HCT116 (cell line): ENCODE measurements around the gene AADACL4. TPM values are rescaled to one million over a fixed set of nuclear protein-coding genes. Genes with fewer than 3 reads are reported as not detected.

Source experiments
- ATAC-seq: fragments of 200-7000 bp; cut with Tn5 transposase; 2 replicates; pipeline ENCODE4 v1.9.1; 2020; ENCODE audit warnings: mild to moderate bottlenecking, moderate library complexity
- BruUV-seq: library from RNA; stranded (reverse); fragments of 400-500 nt; replicated peaks from 2 replicates; lab custom pipeline; 2021; lab: Mats Ljungman, UMichigan
- CTCF ChIA-PET: fragments of 300-600 bp; sonication (Branson Sonifier 250); formaldehyde crosslinking; loops from one replicate; lab custom pipeline; 2021; ENCODE audit warnings: antibody characterized with exemption; lab: Charles Lee
- POLR2A ChIA-PET: fragments of 300-600, 350-600 bp; sonication (Branson Sonifier 250); formaldehyde crosslinking; loops from one replicate; lab custom pipeline; 2021; ENCODE audit warnings: antibody characterized with exemption; lab: Charles Lee
- RAD21 ChIA-PET, 2 experiments: fragments of 300-600 bp; sonication (Branson Sonifier 250); formaldehyde crosslinking; loops; one replicate each; lab custom pipeline; 2023; ENCODE audit warnings: low total read pairs in 2 of 2; ENCODE audit not compliant: uncharacterized antibody in 2 of 2, unreplicated experiment in 2 of 2, low non-redundant PET in 1 of 2; lab: Charles Lee
- DNase-seq: peaks from one replicate; pipeline ENCODE4 v3.0.0-alpha.2; 2010; ENCODE audit warnings: low read depth, low spot score
- H2AFZ ChIP-seq: fragments of 200-600 bp; shearing (Covaris generic), sonication (generic); 2 replicates; pipeline ENCODE4 v1.6.1; 2017; ENCODE audit warnings: low read depth, mixed run types, mixed read lengths, antibody characterized with exemption, low read length; ENCODE audit not compliant: poor library complexity, severe bottlenecking
- H3K27ac ChIP-seq: 2 replicates; pipeline ENCODE4 v1.5.1; 2012; ENCODE audit warnings: low read depth, low read length
- H3K27me3 ChIP-seq: fragments of 200-600 bp; sonication (generic); 2 replicates; pipeline ENCODE4 v1.6.1; 2016; ENCODE audit warnings: mixed run types, low read length, mixed read lengths; ENCODE audit not compliant: insufficient read depth
- H3K36me3 ChIP-seq, 2 experiments: fragments of 200-500 bp in 1 of 2; fragments of 200-600 bp in 1 of 2; sonication (Bioruptor generic) in 1 of 2; sonication (generic) in 1 of 2; 2 replicates each; pipeline versions ENCODE4 v1.5.1 to v1.6.1; 2014 to 2016; ENCODE audit warnings: low read length in 2 of 2, inconsistent platforms in 1 of 2, mixed read lengths in 1 of 2, mixed run types in 1 of 2; ENCODE audit not compliant: insufficient read depth in 2 of 2, control insufficient read depth in 1 of 2
- H3K4me1 ChIP-seq, 2 experiments: fragments of 200-600 bp in 1 of 2; sonication (generic) in 1 of 2; 2 replicates each; pipeline versions ENCODE4 v1.5.1 to v1.6.1; 2012 to 2017; ENCODE audit warnings: low read length in 2 of 2, inconsistent platforms in 1 of 2, mild to moderate bottlenecking in 1 of 2, mixed read lengths in 1 of 2, mixed run types in 1 of 2, moderate library complexity in 1 of 2; ENCODE audit not compliant: insufficient read depth in 2 of 2, control insufficient read depth in 1 of 2
- H3K4me2 ChIP-seq: fragments of 200-600 bp; sonication (generic); 2 replicates; pipeline ENCODE4 v1.6.1; 2017; ENCODE audit warnings: mixed run types, low read length, mixed read lengths
- H3K4me3 ChIP-seq, 2 experiments: fragments of 200-600 bp in 1 of 2; sonication (generic) in 1 of 2; replicated peaks in 1 of 2; 2 replicates each; pipeline ENCODE4 v1.5.1; 2011 to 2016; ENCODE audit warnings: low read length in 2 of 2, control low read depth in 1 of 2, low read depth in 1 of 2, mild to moderate bottlenecking in 1 of 2, mixed read lengths in 1 of 2, mixed run types in 1 of 2
- H3K79me2 ChIP-seq: fragments of 200-600 bp; sonication (generic); 2 replicates; pipeline ENCODE4 v1.6.1; 2017; ENCODE audit warnings: mild to moderate bottlenecking, mixed run types, low read length, moderate library complexity, mixed read lengths; ENCODE audit not compliant: insufficient read depth
- H3K9ac ChIP-seq: fragments of 200-600 bp; sonication (generic); 2 replicates; pipeline ENCODE4 v1.6.1; 2016; ENCODE audit warnings: low read length, mixed read lengths
- H3K9me2 ChIP-seq: fragments of 200-600 bp; sonication (generic), shearing (Covaris generic); 2 replicates; pipeline ENCODE4 v1.6.1; 2017; ENCODE audit warnings: mixed run types, mild to moderate bottlenecking, moderate library complexity; ENCODE audit not compliant: insufficient read depth
- H3K9me3 ChIP-seq, 2 experiments: fragments of 200-500 bp in 1 of 2; fragments of 200-600 bp in 1 of 2; sonication (Bioruptor generic) in 1 of 2; sonication (generic) in 1 of 2; 2 replicates each; pipeline ENCODE4 v1.6.1; 2014 to 2017; ENCODE audit warnings: low read length in 2 of 2, mixed read lengths in 2 of 2, inconsistent platforms in 1 of 2, low read depth in 1 of 2, mild to moderate bottlenecking in 1 of 2, mixed run types in 1 of 2, moderate library complexity in 1 of 2; ENCODE audit not compliant: control insufficient read depth in 1 of 2, insufficient read depth in 1 of 2
- H4K20me1 ChIP-seq: fragments of 200-600 bp; sonication (generic), shearing (Covaris generic); 2 replicates; pipeline ENCODE4 v1.6.1; 2017; ENCODE audit warnings: mixed run types, mild to moderate bottlenecking, moderate library complexity; ENCODE audit not compliant: insufficient read depth
- CBX3 ChIP-seq: IDR thresholded peaks from 2 replicates; pipeline ENCODE4 v1.6.1; 2012; ENCODE audit warnings: low read depth
- CEBPB ChIP-seq: IDR thresholded peaks from 2 replicates; pipeline ENCODE4 v1.6.1; 2012; ENCODE audit warnings: low read depth
- CTCF ChIP-seq, 3 experiments: fragments of 200-600 bp in 1 of 3; sonication (generic) in 1 of 3; IDR thresholded peaks in 2 of 3; conservative IDR thresholded peaks in 1 of 3; 2 replicates each; pipeline ENCODE4 v1.5.1; 2012 to 2017; ENCODE audit warnings: low read depth in 2 of 3, low read length in 2 of 3, antibody characterized with exemption in 1 of 3, borderline replicate concordance in 1 of 3, control low read depth in 1 of 3, mild to moderate bottlenecking in 1 of 3, mixed read lengths in 1 of 3, mixed run types in 1 of 3, moderate library complexity in 1 of 3; ENCODE audit not compliant: insufficient read depth in 1 of 3
- EGR1 ChIP-seq: IDR thresholded peaks from 2 replicates; pipeline ENCODE4 v1.6.1; 2012; ENCODE audit warnings: low read depth
- FOSL1 ChIP-seq: IDR thresholded peaks from 2 replicates; pipeline ENCODE4 v1.6.1; 2012; ENCODE audit warnings: low read depth
- POLR2AphosphoS5 ChIP-seq: IDR thresholded peaks from 2 replicates; pipeline ENCODE4 v1.6.1; 2011; ENCODE audit warnings: mild to moderate bottlenecking, low read depth, low read length, moderate library complexity
- RAD21 ChIP-seq: IDR thresholded peaks from 2 replicates; pipeline ENCODE4 v1.6.1; 2012; ENCODE audit warnings: low read depth, mild to moderate bottlenecking
- REST ChIP-seq: IDR thresholded peaks from 2 replicates; pipeline ENCODE4 v1.6.1; 2012; ENCODE audit warnings: low read depth
- SP1 ChIP-seq: IDR thresholded peaks from 2 replicates; pipeline ENCODE4 v1.6.1; 2012; ENCODE audit warnings: low read depth
- SRF ChIP-seq: IDR thresholded peaks from 2 replicates; pipeline ENCODE4 v1.6.1; 2012; ENCODE audit warnings: low read depth
- ZFX ChIP-seq: fragments of 450-650 bp; IDR thresholded peaks from 2 replicates; pipeline ENCODE4 v1.6.1; 2017
- intact Hi-C: fragments of 100-400 bp; cut with micrococcal nuclease; formaldehyde crosslinking; loops from 2 replicates; pipeline ENCODE4 v1.10.0; 2022
- total RNA-seq: library from RNA; stranded (reverse); gene quantifications from one replicate; pipeline ENCODE4 v1.2.1, GENCODE V29; 2021; ENCODE audit not compliant: unreplicated experiment
- TF ChIP-seq, protein P1 (sequence below): IDR thresholded peaks from 2 replicates; pipeline ENCODE4 v1.6.1; 2012
- TF ChIP-seq, protein P2 (sequence below): IDR thresholded peaks from 2 replicates; pipeline ENCODE4 v1.6.1; 2012
- TF ChIP-seq, protein P3 (sequence below): IDR thresholded peaks from 2 replicates; pipeline ENCODE4 v1.6.1; 2011; ENCODE audit warnings: mild to moderate bottlenecking, low read length, moderate library complexity; ENCODE audit not compliant: insufficient replicate concordance; ENCODE audit errors: extremely low read depth

AADACL4 gene
- total RNA-seq, 1 experiment from 2014 or later = not detected

GRCh38 chr1:12631571-12631970 lies 12.3 kb upstream of the AADACL4 start:
- Histone ChIP-seq H3K9me3 (no peaks in the 10 kb centered on the region), H3K27ac (no peak overlapping the region), H3K4me2 (no peak overlapping the region), H3K4me1 (no peaks in the 10 kb centered on the region), H3K4me3 (no peak overlapping the region), H4K20me1 (no peaks in the 10 kb centered on the region), H3K9me2 (no peaks in the 10 kb centered on the region), H3K27me3 (no peaks in the 10 kb centered on the region), H3K36me3 (no peaks in the 10 kb centered on the region), H3K79me2 (no peaks in the 10 kb centered on the region), H2AFZ (no peak overlapping the region), H3K9ac (no peak overlapping the region)
- POLR2A ChIA-PET = no interaction called here
- DNase-seq = no peak
- no TSS peak for BruUV-seq
- RAD21 ChIA-PET = no interaction called here
- TF ChIP-seq SP1 (no peak), FOSL1 (no peak), REST (no peak), POLR2AphosphoS5 (no peak), EGR1 (no peak), RAD21 (no peak), CTCF (IDR thresholded peaks at IDR 0.05 in 2 of 3, conservative IDR thresholded peaks at IDR 0.05 in 1 of 3; ENCODE audit: borderline replicate concordance in 1 of 3, insufficient read depth in 1 of 3, low read depth in 2 of 3, low read length in 2 of 3) (no peak), CEBPB (no peak), ZFX (no peak), CBX3 (no peak), SRF (no peak)
- TF ChIP-seq, protein P1, sequence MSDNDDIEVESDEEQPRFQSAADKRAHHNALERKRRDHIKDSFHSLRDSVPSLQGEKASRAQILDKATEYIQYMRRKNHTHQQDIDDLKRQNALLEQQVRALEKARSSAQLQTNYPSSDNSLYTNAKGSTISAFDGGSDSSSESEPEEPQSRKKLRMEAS = no peak
- TF ChIP-seq, protein P2, sequence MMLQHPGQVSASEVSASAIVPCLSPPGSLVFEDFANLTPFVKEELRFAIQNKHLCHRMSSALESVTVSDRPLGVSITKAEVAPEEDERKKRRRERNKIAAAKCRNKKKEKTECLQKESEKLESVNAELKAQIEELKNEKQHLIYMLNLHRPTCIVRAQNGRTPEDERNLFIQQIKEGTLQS = no peak
- TF ChIP-seq, protein P3, sequence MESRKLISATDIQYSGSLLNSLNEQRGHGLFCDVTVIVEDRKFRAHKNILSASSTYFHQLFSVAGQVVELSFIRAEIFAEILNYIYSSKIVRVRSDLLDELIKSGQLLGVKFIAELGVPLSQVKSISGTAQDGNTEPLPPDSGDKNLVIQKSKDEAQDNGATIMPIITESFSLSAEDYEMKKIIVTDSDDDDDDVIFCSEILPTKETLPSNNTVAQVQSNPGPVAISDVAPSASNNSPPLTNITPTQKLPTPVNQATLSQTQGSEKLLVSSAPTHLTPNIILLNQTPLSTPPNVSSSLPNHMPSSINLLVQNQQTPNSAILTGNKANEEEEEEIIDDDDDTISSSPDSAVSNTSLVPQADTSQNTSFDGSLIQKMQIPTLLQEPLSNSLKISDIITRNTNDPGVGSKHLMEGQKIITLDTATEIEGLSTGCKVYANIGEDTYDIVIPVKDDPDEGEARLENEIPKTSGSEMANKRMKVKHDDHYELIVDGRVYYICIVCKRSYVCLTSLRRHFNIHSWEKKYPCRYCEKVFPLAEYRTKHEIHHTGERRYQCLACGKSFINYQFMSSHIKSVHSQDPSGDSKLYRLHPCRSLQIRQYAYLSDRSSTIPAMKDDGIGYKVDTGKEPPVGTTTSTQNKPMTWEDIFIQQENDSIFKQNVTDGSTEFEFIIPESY = no peak
- CTCF ChIA-PET = no interaction called here
- ATAC-seq = no peak
- intact Hi-C loops = no loop called here
